Pancreas (tissue), 10 donors: ENCODE data around the gene ISG15. TPM values are rescaled to one million over a fixed set of nuclear protein-coding genes. Genes with fewer than 3 reads are reported as not detected.

Experiments used
- ATAC-seq, 4 donors: fragments of 200-7000 bp; cut with Tn5 transposase; one replicate each; pipeline versions ENCODE4 v1.8.0 to v1.9.1; 2020; ENCODE audit warnings: mild to moderate bottlenecking in 4 of 4, moderate library complexity in 4 of 4
- DNase-seq, 6 donors: peaks; one replicate each; pipeline ENCODE4 v3.0.0-alpha.2; 2020
- FAIRE-seq: peaks from 2 replicates; lab custom pipeline; 2012; peaks lifted over from hg19 to GRCh38; lab: Jason Lieb, UNC
- H3K27ac ChIP-seq, 4 donors: fragments of 200-600 bp; sonication (generic); 1 replicate in 3 of 4; 2 replicates in 1 of 4; pipeline versions ENCODE4 v1.5.0 to v1.8.0; 2020
- H3K27me3 ChIP-seq, 4 donors: fragments of 200-600 bp; one replicate each; pipeline ENCODE4 v1.8.0; 2021
- H3K36me3 ChIP-seq, 3 donors: fragments of 200-600 bp; sonication (generic) in 1 of 3; one replicate each; pipeline versions ENCODE4 v1.5.0 to v1.8.0; 2020 to 2021
- H3K4me1 ChIP-seq, 3 donors: fragments of 200-600 bp; one replicate each; pipeline ENCODE4 v1.8.0; 2021
- H3K4me3 ChIP-seq, 4 donors: fragments of 200-600 bp; sonication (generic) in 2 of 4; one replicate each; pipeline versions ENCODE4 v1.5.0 to v1.8.0; 2020 to 2021
- H3K9me3 ChIP-seq, 4 donors: fragments of 200-600 bp; one replicate each; pipeline ENCODE4 v1.8.0; 2021
- WGBS, 2 donors: extraction: QIAGEN DNeasy Blood & Tissue Kit; methylation state at CpG; one replicate each; pipeline ENCODE4 v1.1.7; 2013; 5-methylcytosine and 5-hydroxymethylcytosine counted together
- intact Hi-C, 3 donors: fragments of 100-400 bp; cut with DNase I; formaldehyde crosslinking; loops; one replicate each; pipeline versions ENCODE4 v1.11.1 to v1.14.2; 2022
- polyA plus RNA-seq, 2 donors: library from polyadenylated mRNA; stranded (reverse); fragments of 200-250 nt; gene quantifications; one replicate each; pipeline ENCODE4 v1.2.3, GENCODE V29; 2013
- total RNA-seq, 6 donors: library from RNA; stranded (reverse); fragmentation: NEBNext Ultra II Directional in 4 of 6; extraction: Animal tissue kit (Norgen Biotek cat#: 25700) in 4 of 6; gene quantifications; one replicate each; pipeline versions ENCODE4 v1.2.1 to v1.2.4, GENCODE V29; 2021 to 2023
- TF ChIP-seq, protein P1 (sequence below), 4 donors: fragments of 200-600 bp; sonication (generic) in 3 of 4; IDR thresholded peaks; one replicate each; pipeline versions ENCODE4 v1.5.0 to v1.8.0; 2021; ENCODE audit warnings: antibody characterized with exemption in 4 of 4
- donor health status: healthy with polysubstance abuse.
- donor health status: DM: no; HTN: no; CAD: no; lungs with moderate emphysema.
- donor health status: DM: no; HTN: no; CAD: no.
- donor health status: control.
- donor health status: control.
- donor health status: Bipolar disorder and iron deficiency.
- donor health status: DM: yes; HTN: yes; CAD: no.
- donor health status: DM: no; HTN: no; CAD: no.
- donor health status: DM: no; HTN: no; CAD: no.
- donor health status: DM: yes; HTN: yes; CAD: no.

Gene ISG15
- total and polyA plus RNA-seq, 8 donors, result 4.3 to 45.0 (median 9.2) TPM

GRCh38 chr1:970242-970972 lies 42.9 kb upstream of the ISG15 start:
- DNase-seq, result peak in 1 of 6 donors; percentile 66
- TF ChIP-seq, protein P1, sequence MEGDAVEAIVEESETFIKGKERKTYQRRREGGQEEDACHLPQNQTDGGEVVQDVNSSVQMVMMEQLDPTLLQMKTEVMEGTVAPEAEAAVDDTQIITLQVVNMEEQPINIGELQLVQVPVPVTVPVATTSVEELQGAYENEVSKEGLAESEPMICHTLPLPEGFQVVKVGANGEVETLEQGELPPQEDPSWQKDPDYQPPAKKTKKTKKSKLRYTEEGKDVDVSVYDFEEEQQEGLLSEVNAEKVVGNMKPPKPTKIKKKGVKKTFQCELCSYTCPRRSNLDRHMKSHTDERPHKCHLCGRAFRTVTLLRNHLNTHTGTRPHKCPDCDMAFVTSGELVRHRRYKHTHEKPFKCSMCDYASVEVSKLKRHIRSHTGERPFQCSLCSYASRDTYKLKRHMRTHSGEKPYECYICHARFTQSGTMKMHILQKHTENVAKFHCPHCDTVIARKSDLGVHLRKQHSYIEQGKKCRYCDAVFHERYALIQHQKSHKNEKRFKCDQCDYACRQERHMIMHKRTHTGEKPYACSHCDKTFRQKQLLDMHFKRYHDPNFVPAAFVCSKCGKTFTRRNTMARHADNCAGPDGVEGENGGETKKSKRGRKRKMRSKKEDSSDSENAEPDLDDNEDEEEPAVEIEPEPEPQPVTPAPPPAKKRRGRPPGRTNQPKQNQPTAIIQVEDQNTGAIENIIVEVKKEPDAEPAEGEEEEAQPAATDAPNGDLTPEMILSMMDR (IDR thresholded peaks at IDR 0.05), result no peak
- no peak for FAIRE-seq
- WGBS, 2 donors, result 15 to 19% methylated on average over 28 to 33 of the region's 33 CpGs
- Histone ChIP-seq H3K27ac (no peak overlapping the region), H3K36me3 (no peaks in the 10 kb centered on the region), H3K27me3 (peaks cover 0 to 17% (median 3%) of the 10 kb centered on the region in 4 donors), H3K9me3 (no peaks in the 10 kb centered on the region), H3K4me3 (no peak overlapping the region), H3K4me1 (peaks cover 0 to 9% (median 0%) of the 10 kb centered on the region in 3 donors)
- no peak for ATAC-seq
- intact Hi-C loops, result loop anchor here in 1 of 3 donors (5.0 kb wide), 1 partner anchor 68 kb away; no protein-coding TSS in a partner anchor

GRCh38 chr1:970973-971730 lies 42.1 kb upstream of the ISG15 start:
- peaks cover 0 to 17% (median 3%) of the 10 kb centered on the region in 4 donors for H3K27me3 ChIP-seq
- no peaks in the 10 kb centered on the region for H3K9me3 ChIP-seq
- ATAC-seq (no peak), DNase-seq (peak in 1 of 6 donors; percentile 74), FAIRE-seq (no peak)
- TF ChIP-seq, protein P1 (IDR thresholded peaks at IDR 0.05), result no peak
- H3K27ac ChIP-seq, result no peak overlapping the region
- H3K36me3 ChIP-seq, result no peaks in the 10 kb centered on the region
- intact Hi-C loops, result loop anchor here in 1 of 3 donors (5.0 kb wide), 1 partner anchor 69 kb away; no protein-coding TSS in a partner anchor
- no peak overlapping the region for H3K4me3 ChIP-seq
- 17% methylated on average over 38 to 42 of the region's 42 CpGs for WGBS, 2 donors
- peaks cover 0 to 5% (median 0%) of the 10 kb centered on the region in 3 donors for H3K4me1 ChIP-seq

DNA sequence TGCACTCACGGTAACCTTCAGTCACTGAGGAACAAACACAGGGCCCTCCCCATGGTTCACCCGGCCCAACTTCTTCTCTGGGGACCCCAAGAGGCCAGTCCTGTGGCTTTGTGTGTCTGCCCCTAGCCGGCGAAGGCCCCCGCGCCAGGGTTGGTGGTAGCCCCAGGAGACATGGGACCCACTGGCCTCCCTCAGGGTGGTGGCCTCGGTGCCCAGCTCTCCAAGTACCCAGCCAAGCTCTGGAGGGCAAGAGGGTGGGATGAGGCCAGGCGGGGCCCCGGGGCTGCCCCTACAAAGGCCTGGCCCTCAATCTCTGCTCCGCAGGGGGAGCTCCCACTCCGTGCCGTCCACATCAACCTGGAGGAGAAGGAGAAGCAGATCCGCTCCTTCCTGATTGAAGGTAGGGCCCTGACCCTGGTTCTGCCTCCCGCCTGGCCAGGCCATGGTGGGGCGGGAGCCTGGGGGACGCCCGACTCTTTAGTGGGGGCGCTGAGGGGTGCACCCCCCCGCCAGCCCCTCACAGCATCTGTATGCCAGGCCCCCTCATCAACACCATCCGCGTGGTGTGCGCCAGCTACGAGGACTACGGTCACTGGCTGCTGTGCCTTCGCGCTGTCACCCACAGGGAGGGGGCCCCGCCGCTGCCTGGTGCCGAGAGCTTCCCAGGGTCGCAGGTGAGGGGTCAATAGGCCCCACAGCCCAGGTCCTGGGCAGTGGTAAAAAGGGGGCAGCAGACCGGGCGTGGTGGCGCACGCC lies 41.4 kb upstream of the ISG15 start:
- TF ChIP-seq, protein P1 (IDR thresholded peaks at IDR 0.05), result no peak
- Histone ChIP-seq H3K4me3 (no peak overlapping the region), H3K27ac (no peak overlapping the region), H3K9me3 (no peaks in the 10 kb centered on the region), H3K27me3 (peaks cover 0 to 17% (median 3%) of the 10 kb centered on the region in 4 donors), H3K4me1 (peaks cover 0 to 5% (median 0%) of the 10 kb centered on the region in 3 donors), H3K36me3 (no peaks in the 10 kb centered on the region)
- ATAC-seq (no peak), DNase-seq (peak in 1 of 6 donors; percentile 70), FAIRE-seq (no peak)
- intact Hi-C loops, result loop anchor here in 1 of 3 donors (5.0 kb wide), 1 partner anchor 70 kb away; no protein-coding TSS in a partner anchor
- WGBS, 2 donors, result 57 to 69% methylated on average over 33 to 34 of the region's 34 CpGs

GRCh38 chr1:972726-973458 lies 40.4 kb upstream of the ISG15 start:
- TF ChIP-seq, protein P1 (IDR thresholded peaks at IDR 0.05), result no peak
- intact Hi-C loops, result loop anchor here in 1 of 3 donors (5.0 kb wide), 1 partner anchor 71 kb away; no protein-coding TSS in a partner anchor
- H3K27ac ChIP-seq, result no peak overlapping the region
- H3K36me3 ChIP-seq, result no peaks in the 10 kb centered on the region
- peaks cover 0 to 17% (median 3%) of the 10 kb centered on the region in 4 donors for H3K27me3 ChIP-seq
- H3K4me3 ChIP-seq, result no peak overlapping the region
- WGBS, 2 donors, result 73 to 82% methylated on average over 27 to 28 of the region's 28 CpGs
- H3K9me3 ChIP-seq, result no peaks in the 10 kb centered on the region
- DNase-seq, result peak in 1 of 6 donors; percentile 66
- FAIRE-seq, result no peak
- ATAC-seq, result no peak
- no peaks in the 10 kb centered on the region for H3K4me1 ChIP-seq
